ENCODE measurements around the gene RWDD3.

DNA sequence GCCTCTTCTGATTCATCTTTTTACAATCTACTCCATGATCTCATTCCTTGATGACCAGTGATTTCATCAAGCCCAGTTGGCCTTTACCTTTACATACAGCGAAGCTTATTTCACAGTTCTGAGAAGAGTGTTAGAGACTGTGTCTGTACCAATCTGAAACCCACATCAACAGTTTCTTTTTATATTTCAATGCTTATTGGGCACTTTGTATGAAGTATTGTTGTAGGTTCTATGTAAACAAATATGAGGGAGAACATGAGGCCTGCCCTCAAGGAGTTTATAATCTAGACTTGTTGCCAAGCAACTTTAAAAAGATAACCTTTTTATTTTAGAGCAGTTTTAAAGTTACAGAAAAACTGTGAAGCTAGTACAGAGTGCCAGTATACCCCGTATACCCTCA lies 27.5 kb upstream of the RWDD3 start:
- TF ChIP-seq CTCF (conservative IDR thresholded peaks at IDR 0.05 in 1 of 2, IDR thresholded peaks at IDR 0.05 in 1 of 2; ENCODE audit: low read depth in 1 of 2, low read length in 2 of 2) (no peak), EZH2 (IDR thresholded peaks at IDR 0.05; ENCODE audit: low read length, missing control alignments) (no peak)
